GM13976 (cell line): ENCODE data around the gene PLK1.

Experiments
- DNase-seq: peaks from one replicate; pipeline ENCODE4 v3.0.0; 2012; ENCODE audit warnings: low spot score
- in situ Hi-C: fragments of 300-500 bp; cut with MboI; formaldehyde crosslinking; loops from one replicate; pipeline ENCODE4 v1.12.0; 2022; ENCODE audit warnings: low sequenced_read_pairs, mixed read lengths, inconsistent platforms; ENCODE audit not compliant: unreplicated experiment
- TF ChIP-seq, protein P1 (sequence below): IDR thresholded peaks from 2 replicates; pipeline ENCODE4 v1.5.1; 2012; ENCODE audit warnings: borderline replicate concordance, mild to moderate bottlenecking; ENCODE audit not compliant: insufficient read depth; ENCODE audit errors: extremely low read depth, missing control alignments, control extremely low read depth

Gene PLK1

DNA sequence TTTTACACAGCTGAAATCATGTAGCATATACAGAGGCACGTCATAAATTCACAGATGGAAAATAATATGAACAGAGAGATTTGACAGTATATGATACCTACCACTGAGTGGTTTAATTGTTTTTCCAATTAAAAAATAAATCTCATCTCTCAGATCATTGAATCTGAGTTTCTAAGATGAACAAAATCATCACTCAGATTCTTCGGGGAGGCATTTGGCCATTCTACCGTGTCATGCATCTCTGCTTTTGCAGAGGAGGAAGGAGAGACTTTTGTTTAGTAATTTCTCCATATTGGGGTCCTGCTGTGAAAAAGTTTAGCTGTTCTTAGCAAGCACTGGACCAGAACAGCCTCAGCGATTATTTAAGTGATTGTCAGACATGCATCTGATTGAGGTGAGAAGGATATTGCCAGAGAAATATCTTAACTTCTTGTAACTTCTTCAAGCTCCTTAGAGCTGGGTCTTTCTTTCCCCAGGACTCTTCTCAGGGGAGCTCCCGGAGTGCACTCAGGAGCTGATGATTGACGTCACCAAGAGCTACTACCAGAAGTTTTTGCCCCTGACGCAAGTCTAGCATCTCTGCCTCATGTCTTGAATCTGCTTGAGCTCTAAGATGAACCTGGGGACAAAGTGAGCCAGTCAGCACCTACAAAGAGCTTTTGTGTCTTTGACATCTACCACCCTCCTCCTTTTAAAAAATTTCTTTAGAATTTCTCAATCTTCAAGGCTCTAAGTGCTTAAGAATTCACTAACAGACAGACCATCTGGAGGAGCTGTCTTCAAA, 11.9 kb upstream of the PLK1 start:
- in situ Hi-C loops = no loop called here
- TF ChIP-seq, protein P1, sequence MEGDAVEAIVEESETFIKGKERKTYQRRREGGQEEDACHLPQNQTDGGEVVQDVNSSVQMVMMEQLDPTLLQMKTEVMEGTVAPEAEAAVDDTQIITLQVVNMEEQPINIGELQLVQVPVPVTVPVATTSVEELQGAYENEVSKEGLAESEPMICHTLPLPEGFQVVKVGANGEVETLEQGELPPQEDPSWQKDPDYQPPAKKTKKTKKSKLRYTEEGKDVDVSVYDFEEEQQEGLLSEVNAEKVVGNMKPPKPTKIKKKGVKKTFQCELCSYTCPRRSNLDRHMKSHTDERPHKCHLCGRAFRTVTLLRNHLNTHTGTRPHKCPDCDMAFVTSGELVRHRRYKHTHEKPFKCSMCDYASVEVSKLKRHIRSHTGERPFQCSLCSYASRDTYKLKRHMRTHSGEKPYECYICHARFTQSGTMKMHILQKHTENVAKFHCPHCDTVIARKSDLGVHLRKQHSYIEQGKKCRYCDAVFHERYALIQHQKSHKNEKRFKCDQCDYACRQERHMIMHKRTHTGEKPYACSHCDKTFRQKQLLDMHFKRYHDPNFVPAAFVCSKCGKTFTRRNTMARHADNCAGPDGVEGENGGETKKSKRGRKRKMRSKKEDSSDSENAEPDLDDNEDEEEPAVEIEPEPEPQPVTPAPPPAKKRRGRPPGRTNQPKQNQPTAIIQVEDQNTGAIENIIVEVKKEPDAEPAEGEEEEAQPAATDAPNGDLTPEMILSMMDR = no peak
- DNase-seq = no peak

DNA sequence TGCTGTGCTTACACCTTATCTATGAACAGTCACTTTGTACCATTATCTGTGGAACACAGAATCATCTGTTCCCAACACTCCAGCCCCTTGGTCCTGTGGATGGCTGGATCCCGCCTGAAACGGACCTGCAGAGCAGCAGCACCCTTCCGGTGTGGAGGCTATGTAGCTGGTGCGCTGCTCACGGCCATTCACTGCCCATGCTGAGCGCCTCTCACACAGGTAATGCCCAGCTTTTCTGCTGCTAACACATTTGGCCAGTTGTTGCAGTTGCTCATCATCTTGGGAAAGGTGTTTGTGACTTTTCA, 11.4 kb upstream of the PLK1 start:
- TF ChIP-seq, protein P1 = no peak
- DNase-seq = no peak
- in situ Hi-C loops = no loop called here

DNA sequence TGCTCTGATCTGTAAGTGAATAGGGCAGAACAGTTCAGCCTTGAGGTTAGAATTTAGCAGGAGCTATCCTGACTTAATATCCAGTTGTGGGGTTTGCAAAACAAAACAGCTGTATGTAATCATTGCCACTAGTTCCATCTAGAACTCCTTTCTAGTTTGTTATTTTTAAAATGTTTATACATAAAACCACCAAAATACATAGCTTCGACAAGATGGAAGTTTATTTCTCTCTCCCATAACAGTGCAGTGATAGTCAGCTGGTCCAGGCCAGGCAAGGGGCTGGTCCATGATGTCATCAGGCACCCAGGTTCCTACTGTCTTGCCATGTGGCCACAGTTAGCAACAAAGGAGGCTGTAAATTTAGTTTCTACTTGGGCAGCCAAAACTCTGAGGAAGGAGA, 10.5 kb upstream of the PLK1 start:
- DNase-seq = no peak
- in situ Hi-C loops = no loop called here
- TF ChIP-seq, protein P1 = no peak

DNA sequence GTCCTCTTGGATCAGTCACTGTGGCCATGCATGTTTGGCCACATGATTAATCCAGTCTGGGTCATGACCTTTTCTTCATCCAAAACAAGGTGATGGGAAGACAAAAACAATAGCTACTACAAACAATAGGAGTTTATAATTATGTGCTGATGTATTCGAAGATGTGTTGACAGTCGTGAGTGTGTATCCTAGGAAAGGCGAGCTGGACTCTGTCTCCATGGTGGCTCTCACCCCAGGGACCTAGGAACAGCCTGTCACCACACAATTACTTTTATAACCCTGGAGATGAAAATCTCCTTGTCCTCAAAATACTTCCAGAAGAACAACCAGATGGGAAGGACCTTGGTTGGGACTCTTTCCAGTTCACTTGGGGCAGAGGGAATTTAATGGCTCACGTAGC, 9.8 kb upstream of the PLK1 start:
- in situ Hi-C loops = no loop called here
- TF ChIP-seq, protein P1 = no peak

DNA sequence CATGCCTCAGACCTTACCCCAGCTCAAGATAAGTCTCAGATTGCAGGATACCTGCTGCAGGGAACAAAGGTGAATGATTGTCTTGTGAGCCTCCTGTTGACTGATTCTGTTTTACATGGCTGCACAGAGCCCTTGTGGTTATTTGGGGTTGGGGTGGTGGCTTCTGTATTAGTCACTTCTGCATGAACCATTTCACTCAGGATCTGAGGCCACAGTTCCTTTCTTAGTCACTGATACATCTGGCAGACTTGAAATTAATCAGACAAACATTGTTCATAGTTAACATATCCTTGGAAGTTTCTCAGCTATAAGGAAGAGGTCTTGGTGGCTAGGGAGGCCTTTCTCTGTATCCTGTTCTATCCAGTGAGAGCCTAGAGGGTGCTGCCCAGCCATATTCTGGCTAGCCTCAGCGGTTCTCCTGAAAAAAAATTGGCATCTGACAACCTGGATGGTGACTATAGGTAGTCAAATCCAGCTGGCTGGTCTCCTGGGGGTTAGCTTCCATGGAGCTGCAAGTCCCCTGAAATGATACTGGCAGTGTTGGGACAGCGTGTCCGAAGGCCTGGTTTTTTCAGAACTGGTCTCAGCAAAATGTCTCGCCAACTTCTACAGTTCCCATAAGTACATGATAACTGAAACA, 8.4 kb upstream of the PLK1 start:
- DNase-seq = peak; percentile 77
- in situ Hi-C loops = no loop called here
- TF ChIP-seq, protein P1 = no peak

More for the DNA sequence above, 9.8 kb upstream of the PLK1 start:
- no peak for DNase-seq

DNA sequence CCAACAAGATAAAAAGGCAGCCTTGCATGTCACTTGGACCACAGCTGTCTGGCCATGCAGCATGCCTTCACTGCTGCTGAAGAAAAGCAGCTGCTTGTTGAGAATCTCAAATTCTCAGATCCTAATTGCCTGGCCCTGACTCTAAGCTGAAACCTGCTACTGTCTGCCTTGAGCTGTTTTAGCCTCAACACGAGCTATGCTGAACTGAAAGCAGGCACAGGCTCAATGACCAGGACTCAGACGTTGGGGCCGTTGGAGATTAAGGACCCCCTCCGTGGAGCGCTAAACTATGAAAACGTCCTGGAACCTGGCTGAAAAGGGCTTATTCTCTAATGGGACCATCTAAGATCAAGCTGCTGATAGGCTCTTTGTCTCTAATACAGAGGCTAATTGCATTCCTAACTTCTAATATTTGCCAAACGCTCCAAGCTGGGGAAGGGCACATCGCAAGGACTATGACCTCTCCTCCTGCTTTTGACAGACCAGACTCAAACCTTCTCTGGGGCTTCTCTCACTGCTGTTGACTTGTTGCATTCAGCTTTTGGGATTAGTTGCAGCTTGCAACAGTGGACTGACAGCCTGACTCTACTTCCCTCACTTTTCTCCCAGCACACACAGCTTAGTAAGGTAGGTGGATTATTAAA, 4.6 kb upstream of the PLK1 start:
- DNase-seq = no peak
- TF ChIP-seq, protein P1 = no peak
- in situ Hi-C loops = no loop called here
